IPS DF 4.7 (cell line): ENCODE results near the gene CPEB1.
"Not testable (repeated sequence)": the region's sequence is repeated elsewhere in the genome, so short reads cannot be mapped to it uniquely, and the experiment has no call there.

Source experiments
- DNase-seq: peaks from one replicate; pipeline ENCODE4 v3.0.0-alpha.2; 2013; ENCODE audit warnings: low spot score; ENCODE audit errors: extremely low read depth

The CPEB1 gene

DNA sequence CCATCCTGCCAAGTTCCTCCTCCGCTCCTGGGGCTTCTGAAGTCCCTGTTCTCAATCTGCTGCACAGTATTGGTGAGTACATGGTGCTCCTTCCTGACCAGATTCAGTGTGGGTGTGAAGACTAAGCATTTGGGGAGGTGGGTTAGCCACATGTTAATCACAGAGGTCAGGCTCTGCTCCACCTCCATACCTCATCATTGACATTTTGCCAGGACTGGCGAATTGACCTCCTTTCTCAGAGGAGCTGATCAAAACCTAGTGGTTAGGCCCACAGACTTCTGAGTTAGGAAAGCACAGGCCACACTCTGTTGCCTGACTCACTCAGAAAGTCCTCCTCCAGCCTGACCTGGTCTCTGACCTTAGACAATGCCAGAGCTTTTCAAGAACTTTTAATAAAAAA is 98.5 kb downstream of the CPEB1 start:
- no peak for DNase-seq

GRCh38 chr15:82545478-82545877 is 101.7 kb downstream of the CPEB1 start:
- no peak for DNase-seq

DNA sequence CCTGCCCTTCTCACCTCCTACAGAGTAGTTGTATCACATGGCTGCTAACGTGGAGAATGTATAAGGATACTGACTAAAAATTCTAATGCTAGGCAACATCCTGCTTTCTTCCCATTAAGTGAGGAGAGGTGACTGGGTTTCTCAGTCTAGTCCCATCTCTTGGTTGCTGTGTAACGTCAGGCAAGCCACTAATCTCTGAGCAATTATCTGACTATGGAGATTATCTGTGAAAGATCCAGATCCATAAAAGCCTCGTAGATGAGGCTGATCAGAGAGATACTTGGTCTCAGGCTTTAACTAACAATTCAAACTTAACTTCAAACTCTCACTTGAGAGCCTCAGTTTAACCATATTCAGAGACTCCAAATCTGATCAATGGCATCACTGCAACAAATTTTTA is 102.2 kb downstream of the CPEB1 start:
- no peak for DNase-seq

DNA sequence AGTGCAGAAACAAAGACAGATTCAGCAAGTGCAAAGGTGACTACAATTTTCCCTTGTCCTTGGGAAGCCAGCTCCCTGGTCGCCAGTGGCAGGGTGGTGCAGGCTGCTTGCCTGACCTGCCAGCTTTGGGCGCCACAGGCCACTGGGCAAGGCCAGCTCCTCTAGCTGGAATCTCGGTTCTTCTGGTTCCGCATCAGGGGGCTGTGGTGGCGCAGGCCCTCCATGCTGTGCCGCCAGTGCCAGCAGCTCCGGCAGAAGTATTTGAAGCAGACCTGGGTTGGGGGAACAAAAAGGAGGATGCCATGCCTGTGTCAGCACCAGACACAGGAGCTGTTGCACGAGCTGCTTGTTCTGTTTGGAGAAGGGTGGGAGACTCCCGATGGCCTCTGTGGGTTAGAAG is 102.7 kb downstream of the CPEB1 start:
- DNase-seq, result no peak

DNA sequence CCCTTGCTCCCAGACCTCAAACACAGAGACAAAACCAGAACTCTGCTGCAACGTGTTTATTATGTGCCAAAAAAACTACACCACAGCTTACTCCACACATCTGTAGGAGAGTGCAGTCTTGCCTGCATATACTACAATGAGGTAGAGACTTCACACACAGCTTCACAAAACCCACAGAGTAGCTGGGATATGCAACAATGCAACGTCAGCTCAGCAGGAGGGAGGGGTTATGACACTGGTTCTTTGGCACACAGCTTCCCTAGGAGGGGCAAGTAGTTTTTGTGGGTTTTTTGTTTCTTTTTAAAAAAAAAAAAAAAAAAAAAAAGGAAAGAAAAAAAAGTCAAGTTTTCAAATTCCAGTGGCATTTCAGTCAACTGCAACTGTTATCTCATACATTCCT is 104.0 kb downstream of the CPEB1 start:
- no peak for DNase-seq

- no peak for DNase-seq
Measured at GRCh38 chr15:82540984-82541431, 106.2 kb downstream of the CPEB1 start.

GRCh38 chr15:82540055-82540983 is 106.8 kb downstream of the CPEB1 start, which contains the start of gene RPS17:
TSS of gene RPS17 (minus strand) at chr15:82540457. CDS start at chr15:82540428, 29 bp downstream.
- DNase-seq, result no peak

- no peak for DNase-seq
Measured at GRCh38 chr15:82539691-82540054, 107.5 kb downstream of the CPEB1 start.

DNA sequence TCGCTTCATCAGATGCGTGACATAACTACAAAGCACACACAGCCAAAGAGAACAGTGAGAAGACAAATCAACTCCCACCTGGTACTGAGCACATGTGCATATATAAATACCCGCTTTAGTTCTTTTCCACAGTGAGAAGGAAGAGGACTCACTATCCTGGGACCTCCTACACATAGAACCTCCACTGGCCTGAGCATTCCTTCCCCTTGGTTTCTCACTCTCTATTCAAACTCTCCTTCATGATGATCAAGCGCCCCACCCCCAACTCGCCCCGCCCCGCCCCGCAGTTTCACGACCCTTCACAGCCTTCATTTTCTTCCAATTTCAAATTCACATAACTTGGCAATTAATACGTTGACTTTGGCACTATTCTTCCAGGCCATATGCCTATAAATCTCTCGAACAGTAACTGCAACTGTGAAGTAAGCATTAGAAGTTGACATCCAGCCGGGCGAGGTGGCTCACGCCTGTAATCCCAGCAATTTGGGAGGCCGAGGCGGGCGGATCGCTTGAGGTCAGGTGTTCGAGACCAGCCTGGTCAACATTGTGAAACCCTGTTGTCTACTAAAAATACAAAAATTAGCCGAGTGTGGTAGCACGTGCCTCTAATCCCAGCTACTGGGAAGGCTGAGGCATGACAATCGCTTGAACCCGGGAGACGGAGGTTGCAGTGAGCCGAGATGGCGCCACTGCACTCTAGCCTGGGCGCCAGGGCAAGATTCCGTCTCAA is 108.0 kb downstream of the CPEB1 start:
- no peak for DNase-seq

- no peak for DNase-seq
Measured at GRCh38 chr15:82537351-82537908, 109.7 kb downstream of the CPEB1 start.

DNA sequence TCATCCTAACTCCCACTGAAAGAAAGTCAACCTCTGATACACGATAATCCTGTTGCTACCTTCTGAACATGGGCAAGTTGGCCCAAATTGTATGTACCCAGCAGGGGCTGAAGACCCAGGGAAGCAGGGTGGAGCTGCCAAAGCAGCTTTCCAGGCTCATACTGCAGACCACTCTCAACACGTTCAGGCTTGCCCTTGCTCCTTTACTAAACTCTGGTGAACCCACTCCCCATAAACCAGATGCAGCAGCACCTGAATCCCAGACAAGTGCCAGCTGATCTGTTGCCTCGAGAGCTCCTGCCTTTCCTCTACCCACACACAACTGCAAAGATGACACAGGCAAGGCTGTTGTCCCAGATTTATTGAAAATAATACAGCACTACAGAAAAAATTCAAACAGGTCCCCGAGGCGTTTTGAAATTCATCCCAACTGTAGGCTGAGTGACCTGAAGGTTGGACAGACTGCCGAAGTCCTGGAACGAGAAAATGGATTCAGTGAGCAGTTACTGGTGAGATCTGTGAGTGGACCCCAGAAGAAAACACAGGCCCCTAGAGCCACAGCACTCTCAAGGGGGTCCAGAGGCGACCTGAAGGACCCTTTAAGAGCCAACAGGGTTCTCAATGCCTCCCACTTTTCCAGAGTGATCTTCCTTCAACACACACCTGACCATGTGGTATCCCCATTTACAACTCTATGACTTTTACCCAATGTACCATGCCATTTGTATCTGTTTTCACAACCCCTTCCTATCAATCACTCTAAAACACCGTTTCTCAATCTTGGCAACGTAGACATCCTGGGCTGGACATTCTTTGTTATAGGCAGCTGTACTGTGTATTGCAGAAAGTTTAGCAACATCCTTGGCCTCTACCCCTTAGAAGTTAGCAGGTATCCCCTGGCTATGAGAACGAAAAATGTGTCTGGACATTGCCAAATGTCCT is 110.5 kb downstream of the CPEB1 start:
- DNase-seq, result no peak

DNA sequence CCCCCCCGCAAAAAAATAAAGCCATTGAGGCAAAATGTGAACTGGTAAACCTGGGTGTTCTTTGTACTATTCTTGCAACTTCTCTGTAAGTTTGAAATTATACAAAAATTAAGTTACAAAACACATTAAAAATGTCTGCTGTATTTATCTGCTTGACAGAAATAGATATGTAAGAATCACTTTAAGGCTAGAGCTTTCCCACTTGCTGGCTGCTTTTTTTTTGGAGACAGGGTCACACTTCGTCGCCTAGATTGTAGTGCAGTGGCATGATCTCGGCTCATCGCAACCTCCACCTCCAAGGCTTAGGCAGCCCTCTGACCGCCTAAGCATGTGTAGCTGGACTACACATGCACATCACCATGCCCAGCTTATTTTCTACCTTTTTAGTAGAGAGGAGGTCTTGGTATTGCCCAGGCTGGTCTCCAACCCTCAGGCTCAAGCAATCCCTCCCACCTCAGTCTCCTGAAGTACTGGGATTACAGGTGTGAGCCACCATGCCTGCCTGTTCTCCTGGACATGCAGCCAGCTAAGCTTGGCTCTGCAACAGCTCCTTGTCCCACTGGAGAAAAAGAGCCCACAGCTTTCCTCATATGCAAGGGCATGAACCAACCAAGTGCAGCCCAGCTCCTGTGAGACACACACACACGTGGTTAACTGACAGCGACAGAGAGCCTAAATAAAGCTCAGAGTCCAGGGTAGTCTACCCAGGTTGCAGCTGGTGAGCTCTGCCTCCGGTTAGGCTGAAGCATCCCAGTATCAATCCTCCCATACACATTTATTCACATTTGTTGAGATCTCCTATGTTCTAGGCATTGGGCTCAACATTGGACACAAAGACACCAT is 111.4 kb downstream of the CPEB1 start:
- DNase-seq, result no peak

DNA sequence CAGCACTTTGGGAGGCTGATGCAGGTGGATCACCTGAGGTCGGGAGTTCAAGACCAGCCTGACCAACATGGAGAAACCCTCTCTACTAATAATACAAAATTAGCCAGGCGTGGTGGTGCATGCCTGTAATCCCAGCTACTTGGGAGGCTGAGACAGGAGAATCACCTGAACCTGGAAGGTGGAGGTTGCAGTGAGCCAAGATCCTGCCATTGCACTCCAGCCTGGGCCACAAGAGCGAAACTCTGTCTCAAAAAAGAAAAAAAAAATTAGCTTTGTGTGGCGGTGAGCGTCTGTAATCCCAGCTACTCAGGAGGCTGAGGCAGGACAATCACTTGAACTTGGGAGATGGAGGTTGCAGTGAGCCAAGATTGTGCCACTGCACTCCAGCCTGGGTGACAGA is 112.0 kb downstream of the CPEB1 start:
- DNase-seq, result not testable (repeated sequence)

DNA sequence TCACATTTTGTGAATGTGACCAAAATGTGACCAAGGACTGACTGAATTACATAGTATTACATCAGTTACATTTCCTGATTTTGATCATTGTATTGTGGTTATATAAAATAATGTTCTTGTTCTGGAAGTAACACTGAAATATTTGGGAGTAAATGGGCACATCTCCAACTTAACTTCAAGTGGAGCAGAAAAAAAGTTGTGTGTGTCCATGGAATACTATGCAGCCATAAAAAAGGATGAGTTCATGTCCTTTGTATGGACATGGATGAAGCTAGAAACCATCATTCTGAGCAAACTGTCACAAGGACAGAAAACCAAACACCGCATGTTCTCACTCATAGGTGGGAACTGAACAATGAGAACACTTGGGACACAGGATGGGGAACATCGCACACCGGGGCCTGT is 112.7 kb downstream of the CPEB1 start:
- not testable (repeated sequence) for DNase-seq

DNA sequence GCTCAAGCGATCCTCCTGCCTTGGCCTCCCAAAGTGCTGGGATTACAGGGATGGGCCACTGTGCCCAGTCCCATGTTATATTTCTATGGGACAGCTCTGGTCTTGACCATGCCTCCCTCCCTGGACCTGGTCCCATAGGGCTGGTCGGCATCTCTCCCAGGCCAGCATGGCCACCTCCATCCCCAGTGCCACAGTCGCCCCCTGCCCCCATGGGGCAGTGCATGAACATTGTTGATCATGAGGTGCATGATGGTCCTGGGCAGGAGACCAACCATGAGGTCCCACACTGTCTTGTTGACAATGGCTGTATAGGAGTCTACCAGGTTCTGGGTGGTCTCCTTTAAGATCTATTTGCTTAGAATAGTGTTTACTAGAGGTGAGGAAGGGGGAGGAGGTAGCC is 113.4 kb downstream of the CPEB1 start:
- DNase-seq, result no peak

- DNase-seq, result no peak
Measured at GRCh38 chr15:82532991-82533481, 114.1 kb downstream of the CPEB1 start.

DNA sequence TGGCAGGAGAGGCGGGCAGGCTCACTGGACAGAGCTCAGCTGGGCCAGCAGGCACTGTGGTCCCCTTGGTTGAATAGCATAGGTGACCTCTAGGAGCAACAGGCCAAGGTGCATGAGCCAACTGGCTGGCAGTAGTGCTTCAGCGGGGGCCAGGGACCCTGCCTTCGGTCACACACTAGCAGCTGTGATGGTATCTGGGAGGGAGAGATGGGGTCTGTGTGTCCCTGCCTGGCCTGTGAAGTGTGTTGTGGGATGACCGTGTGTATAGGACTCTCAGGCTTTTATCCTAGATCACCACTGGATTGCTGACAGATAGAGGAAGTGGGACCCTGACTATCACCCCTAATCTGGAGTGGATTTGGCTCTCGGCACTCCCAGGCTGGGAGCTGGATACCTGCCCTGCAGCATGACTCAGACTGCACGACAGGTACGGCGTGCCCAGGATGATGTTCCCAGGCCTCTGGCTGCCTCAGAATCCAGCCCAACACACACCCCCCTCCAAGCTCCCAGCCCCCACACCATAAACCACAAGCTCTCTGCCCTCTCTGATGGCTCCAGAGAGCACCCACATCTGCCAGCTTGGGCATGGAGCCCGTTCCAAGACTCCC is 114.7 kb downstream of the CPEB1 start:
- DNase-seq, result no peak

- no peak for DNase-seq
Measured at GRCh38 chr15:82531496-82532382, 115.4 kb downstream of the CPEB1 start.
